ENCODE measurements around the gene HSPA9.
"Not testable (repeated sequence)": the region's sequence is repeated elsewhere in the genome, so short reads cannot be mapped to it uniquely, and the experiment has no call there.

Gene HSPA9

GRCh38 chr5:138528208-138528607, 47.0 kb downstream of the HSPA9 start:
- DNase-seq, result no peak

GRCh38 chr5:138527170-138527569, 48.0 kb downstream of the HSPA9 start:
- DNase-seq, result no peak

- no peak for DNase-seq
Observed at GRCh38 chr5:138523406-138523805, 51.8 kb downstream of the HSPA9 start.

- DNase-seq, result no peak
Observed at GRCh38 chr5:138520971-138521370, 54.2 kb downstream of the HSPA9 start.

GRCh38 chr5:138517437-138517836, 57.8 kb downstream of the HSPA9 start:
- no peak for DNase-seq

GRCh38 chr5:138515556-138516245, 59.5 kb downstream of the HSPA9 start:
- DNase-seq, result no peak

GRCh38 chr5:138514021-138514420, 61.2 kb downstream of the HSPA9 start:
- no peak for DNase-seq

- no peak for DNase-seq
Observed at GRCh38 chr5:138508958-138509357, 66.2 kb downstream of the HSPA9 start.

- DNase-seq, result not testable (repeated sequence)
Observed at GRCh38 chr5:138507485-138507884, 67.7 kb downstream of the HSPA9 start.

GRCh38 chr5:138506370-138507306, 68.6 kb downstream of the HSPA9 start:
- no peak for DNase-seq

- DNase-seq, result no peak
Observed at GRCh38 chr5:138504799-138505198, 70.4 kb downstream of the HSPA9 start.

All from activated CD4-positive, CD25-positive, alpha-beta regulatory T cell treated with anti-CD3 and anti-CD28 coated beads, Interleukin-2, amount 50 U/mL, for 72 hours (primary cell).